HepG2 (cell line): ENCODE data around the gene SRXN1. TPM values are rescaled to one million over a fixed set of nuclear protein-coding genes. Genes with fewer than 3 reads are reported as not detected.

ENCODE experiments used
- ARNTL ChIP-seq: sonication (generic); formaldehyde crosslinking; IDR thresholded peaks from 2 replicates; pipeline ENCODE4 v1.4.0; 2020; ENCODE audit warnings: mild to moderate bottlenecking, missing genetic modification reagents
- DNMT3B ChIP-seq: conservative IDR thresholded peaks from 2 replicates; pipeline ENCODE4 v1.6.1; 2016; ENCODE audit warnings: missing biosample characterization, control low read depth
- EED ChIP-seq: sonication (generic); formaldehyde crosslinking; IDR thresholded peaks from 2 replicates; pipeline ENCODE4 v1.5.0; 2020; ENCODE audit warnings: mild to moderate bottlenecking, missing genetic modification reagents
- GABPB1 ChIP-seq: IDR thresholded peaks from 2 replicates; pipeline ENCODE4 v1.6.1; 2016; ENCODE audit warnings: mild to moderate bottlenecking, missing genetic modification reagents, moderate library complexity, missing compliant biosample characterization
- GZF1 ChIP-seq: sonication (generic); formaldehyde crosslinking; IDR thresholded peaks from 2 replicates; pipeline ENCODE4 v1.5.1; 2020; ENCODE audit warnings: mild to moderate bottlenecking, missing genetic modification reagents
- KDM1A ChIP-seq: IDR thresholded peaks from 2 replicates; pipeline ENCODE4 v1.6.1; 2016; ENCODE audit warnings: missing compliant biosample characterization
- MAF1 ChIP-seq: sonication (generic); formaldehyde crosslinking; IDR thresholded peaks from 2 replicates; pipeline ENCODE4 v1.5.0; 2020; ENCODE audit warnings: missing genetic modification reagents, borderline replicate concordance
- NAIF1 ChIP-seq: sonication (generic); formaldehyde crosslinking; IDR thresholded peaks from 2 replicates; pipeline ENCODE4 v1.5.0; 2020; ENCODE audit warnings: mild to moderate bottlenecking, missing genetic modification reagents, borderline replicate concordance
- RFX5 ChIP-seq: IDR thresholded peaks from 2 replicates; pipeline ENCODE4 v1.6.1; 2011; ENCODE audit warnings: low read depth, low read length, improper control_type of control experiment
- SP4 ChIP-seq: sonication (generic); formaldehyde crosslinking; IDR thresholded peaks from 2 replicates; pipeline ENCODE4 v1.8.1; 2023; ENCODE audit warnings: mild to moderate bottlenecking, missing genetic modification reagents
- TEAD3 ChIP-seq: optimal IDR thresholded peaks from 2 replicates; pipeline ENCODE3; 2016; ENCODE audit warnings: borderline replicate concordance
- TGIF2 ChIP-seq: IDR thresholded peaks from 2 replicates; pipeline ENCODE4 v1.6.1; 2016; ENCODE audit warnings: control low read depth, missing compliant biosample characterization
- WIZ ChIP-seq: sonication (generic); formaldehyde crosslinking; IDR thresholded peaks from 2 replicates; pipeline ENCODE4 v1.5.1; 2020; ENCODE audit warnings: mild to moderate bottlenecking, missing genetic modification reagents
- ZBTB20 ChIP-seq: sonication (generic); formaldehyde crosslinking; IDR thresholded peaks from 2 replicates; pipeline ENCODE4 v1.8.1; 2023; ENCODE audit warnings: missing genetic modification reagents, low read depth, mild to moderate bottlenecking, borderline replicate concordance
- ZIK1 ChIP-seq: sonication (generic); formaldehyde crosslinking; IDR thresholded peaks from 2 replicates; pipeline ENCODE4 v1.5.0; 2020; ENCODE audit warnings: mild to moderate bottlenecking, low read depth, missing genetic modification reagents, borderline replicate concordance
- ZNF335 ChIP-seq: sonication (generic); formaldehyde crosslinking; IDR thresholded peaks from 2 replicates; pipeline ENCODE4 v1.4.0; 2020; ENCODE audit warnings: missing genetic modification reagents
- ZNF496 ChIP-seq: sonication (generic); formaldehyde crosslinking; IDR thresholded peaks from 2 replicates; pipeline ENCODE4 v1.8.1; 2023; ENCODE audit warnings: mild to moderate bottlenecking, moderate library complexity, missing genetic modification reagents; ENCODE audit not compliant: insufficient replicate concordance
- ZNF629 ChIP-seq: sonication (generic); formaldehyde crosslinking; conservative IDR thresholded peaks from 2 replicates; pipeline ENCODE4 v1.5.0; 2020; ENCODE audit warnings: missing genetic modification reagents
- ZNF790 ChIP-seq: sonication (generic); formaldehyde crosslinking; IDR thresholded peaks from 2 replicates; pipeline ENCODE4 v1.8.0; 2022; ENCODE audit warnings: missing genetic modification reagents, mild to moderate bottlenecking, borderline replicate concordance
- ZSCAN22 ChIP-seq: sonication (generic); formaldehyde crosslinking; IDR thresholded peaks from 2 replicates; pipeline ENCODE4 v1.4.0; 2020; ENCODE audit warnings: mild to moderate bottlenecking, missing genetic modification reagents
- polyA plus RNA-seq, 8 experiments: library from polyadenylated mRNA; depleted of rRNA in 3 of 8; stranded (reverse) in 7 of 8; unstranded in 1 of 8; fragments of >200 nt; fragmentation: Illumina TruSeq in 4 of 8; extraction: Trizol in 4 of 8; gene quantifications; 2 replicates each; pipeline versions ENCODE4 v1.2.1 to v1.2.3, GENCODE V29; 2011 to 2016; ENCODE audit warnings: low read depth in 4 of 8, missing spikeins in 1 of 8, mixed read lengths in 1 of 8; ENCODE audit not compliant: insufficient read depth in 1 of 8
- total RNA-seq, 5 experiments: library from RNA; depleted of rRNA; stranded (reverse); fragments of >200 nt; fragmentation: Illumina TruSeq; extraction: Trizol; gene quantifications; 2 replicates each; pipeline ENCODE4 v1.2.3, GENCODE V29; 2016; ENCODE audit warnings: low read depth in 1 of 5
- TF ChIP-seq, protein P1 (sequence below): sonication (generic); formaldehyde crosslinking; IDR thresholded peaks from 2 replicates; pipeline ENCODE4 v1.4.0; 2020; ENCODE audit warnings: missing genetic modification reagents
- TF ChIP-seq, protein P2 (sequence below): IDR thresholded peaks from 2 replicates; pipeline ENCODE4 v1.6.1; 2016; ENCODE audit warnings: mild to moderate bottlenecking
- TF ChIP-seq, protein P3 (sequence below): sonication (generic); formaldehyde crosslinking; IDR thresholded peaks from 2 replicates; pipeline ENCODE4 v1.4.0; 2020; ENCODE audit warnings: missing genetic modification reagents, borderline replicate concordance

SRXN1 gene
- total and polyA plus RNA-seq, 2 of the 13 experiments (the other 11 are each of a cell fraction or from before 2014, with no cell fraction given) = 29.9 to 87.7 TPM

DNA sequence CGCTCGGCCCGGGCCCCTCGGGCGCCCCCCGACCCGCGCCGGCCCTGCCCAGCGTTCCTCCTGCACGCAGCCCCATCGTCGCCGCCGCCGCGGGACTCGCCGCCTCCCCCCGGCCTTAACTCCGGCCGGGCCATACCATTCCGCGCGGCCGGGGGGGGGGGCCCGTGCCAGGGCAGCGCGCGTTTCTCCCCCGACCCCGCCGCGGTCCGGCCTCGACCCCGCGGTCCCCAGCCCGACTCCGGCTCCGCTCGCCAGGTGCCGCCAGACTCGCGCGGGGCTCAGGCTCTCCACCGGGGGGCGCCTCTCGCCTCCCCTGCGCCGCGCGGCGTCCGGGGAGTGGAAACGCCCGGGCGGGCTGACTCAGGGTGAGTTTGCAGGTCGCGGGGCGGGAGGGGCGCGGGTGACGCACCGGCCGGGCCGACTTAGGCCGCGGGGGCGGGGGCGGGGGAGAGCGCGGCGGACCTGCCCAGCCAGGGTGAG is at the start of gene SRXN1 (continued):
- TF ChIP-seq, protein P1, sequence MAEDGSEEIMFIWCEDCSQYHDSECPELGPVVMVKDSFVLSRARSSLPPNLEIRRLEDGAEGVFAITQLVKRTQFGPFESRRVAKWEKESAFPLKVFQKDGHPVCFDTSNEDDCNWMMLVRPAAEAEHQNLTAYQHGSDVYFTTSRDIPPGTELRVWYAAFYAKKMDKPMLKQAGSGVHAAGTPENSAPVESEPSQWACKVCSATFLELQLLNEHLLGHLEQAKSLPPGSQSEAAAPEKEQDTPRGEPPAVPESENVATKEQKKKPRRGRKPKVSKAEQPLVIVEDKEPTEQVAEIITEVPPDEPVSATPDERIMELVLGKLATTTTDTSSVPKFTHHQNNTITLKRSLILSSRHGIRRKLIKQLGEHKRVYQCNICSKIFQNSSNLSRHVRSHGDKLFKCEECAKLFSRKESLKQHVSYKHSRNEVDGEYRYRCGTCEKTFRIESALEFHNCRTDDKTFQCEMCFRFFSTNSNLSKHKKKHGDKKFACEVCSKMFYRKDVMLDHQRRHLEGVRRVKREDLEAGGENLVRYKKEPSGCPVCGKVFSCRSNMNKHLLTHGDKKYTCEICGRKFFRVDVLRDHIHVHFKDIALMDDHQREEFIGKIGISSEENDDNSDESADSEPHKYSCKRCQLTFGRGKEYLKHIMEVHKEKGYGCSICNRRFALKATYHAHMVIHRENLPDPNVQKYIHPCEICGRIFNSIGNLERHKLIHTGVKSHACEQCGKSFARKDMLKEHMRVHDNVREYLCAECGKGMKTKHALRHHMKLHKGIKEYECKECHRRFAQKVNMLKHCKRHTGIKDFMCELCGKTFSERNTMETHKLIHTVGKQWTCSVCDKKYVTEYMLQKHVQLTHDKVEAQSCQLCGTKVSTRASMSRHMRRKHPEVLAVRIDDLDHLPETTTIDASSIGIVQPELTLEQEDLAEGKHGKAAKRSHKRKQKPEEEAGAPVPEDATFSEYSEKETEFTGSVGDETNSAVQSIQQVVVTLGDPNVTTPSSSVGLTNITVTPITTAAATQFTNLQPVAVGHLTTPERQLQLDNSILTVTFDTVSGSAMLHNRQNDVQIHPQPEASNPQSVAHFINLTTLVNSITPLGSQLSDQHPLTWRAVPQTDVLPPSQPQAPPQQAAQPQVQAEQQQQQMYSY = peak; percentile 76; the same call in 1 of the 2 replicates
- TF ChIP-seq SP4 (CRISPR knock-in tag) (peak; percentile 50), WIZ (CRISPR knock-in tag) (no peak; the same call in 1 of the 2 replicates), NAIF1 (no peak), GZF1 (CRISPR knock-in tag) (0 out of 2 replicates have a peak, but pooled peaks have one; percentile 56), ZSCAN22 (CRISPR knock-in tag) (no peak), KDM1A (CRISPR knock-in tag) (no peak), ZNF629 (no peak), TEAD3 (CRISPR knock-in tag) (peak; percentile 13), GABPB1 (CRISPR knock-in tag) (peak; percentile 77), ZNF790 (CRISPR knock-in tag) (peak; percentile 56; the same call in 1 of the 2 replicates), ZNF335 (no peak), ZIK1 (CRISPR knock-in tag) (no peak), RFX5 (no peak), ZNF496 (no peak), ZBTB20 (CRISPR knock-in tag) (no peak), MAF1 (0 out of 2 replicates have a peak, but pooled peaks have one; percentile 39), TGIF2 (CRISPR knock-in tag) (peak; percentile 68), EED (CRISPR knock-in tag) (no peak), ARNTL (CRISPR knock-in tag) (no peak), DNMT3B (CRISPR knock-in tag) (no peak)
- TF ChIP-seq, protein P2, sequence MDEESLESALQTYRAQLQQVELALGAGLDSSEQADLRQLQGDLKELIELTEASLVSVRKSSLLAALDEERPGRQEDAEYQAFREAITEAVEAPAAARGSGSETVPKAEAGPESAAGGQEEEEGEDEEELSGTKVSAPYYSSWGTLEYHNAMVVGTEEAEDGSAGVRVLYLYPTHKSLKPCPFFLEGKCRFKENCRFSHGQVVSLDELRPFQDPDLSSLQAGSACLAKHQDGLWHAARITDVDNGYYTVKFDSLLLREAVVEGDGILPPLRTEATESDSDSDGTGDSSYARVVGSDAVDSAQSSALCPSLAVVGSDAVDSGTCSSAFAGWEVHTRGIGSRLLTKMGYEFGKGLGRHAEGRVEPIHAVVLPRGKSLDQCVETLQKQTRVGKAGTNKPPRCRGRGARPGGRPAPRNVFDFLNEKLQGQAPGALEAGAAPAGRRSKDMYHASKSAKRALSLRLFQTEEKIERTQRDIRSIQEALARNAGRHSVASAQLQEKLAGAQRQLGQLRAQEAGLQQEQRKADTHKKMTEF (CRISPR knock-in tag) = peak; percentile 66; the same call in 1 of the 2 replicates
- TF ChIP-seq, protein P3, sequence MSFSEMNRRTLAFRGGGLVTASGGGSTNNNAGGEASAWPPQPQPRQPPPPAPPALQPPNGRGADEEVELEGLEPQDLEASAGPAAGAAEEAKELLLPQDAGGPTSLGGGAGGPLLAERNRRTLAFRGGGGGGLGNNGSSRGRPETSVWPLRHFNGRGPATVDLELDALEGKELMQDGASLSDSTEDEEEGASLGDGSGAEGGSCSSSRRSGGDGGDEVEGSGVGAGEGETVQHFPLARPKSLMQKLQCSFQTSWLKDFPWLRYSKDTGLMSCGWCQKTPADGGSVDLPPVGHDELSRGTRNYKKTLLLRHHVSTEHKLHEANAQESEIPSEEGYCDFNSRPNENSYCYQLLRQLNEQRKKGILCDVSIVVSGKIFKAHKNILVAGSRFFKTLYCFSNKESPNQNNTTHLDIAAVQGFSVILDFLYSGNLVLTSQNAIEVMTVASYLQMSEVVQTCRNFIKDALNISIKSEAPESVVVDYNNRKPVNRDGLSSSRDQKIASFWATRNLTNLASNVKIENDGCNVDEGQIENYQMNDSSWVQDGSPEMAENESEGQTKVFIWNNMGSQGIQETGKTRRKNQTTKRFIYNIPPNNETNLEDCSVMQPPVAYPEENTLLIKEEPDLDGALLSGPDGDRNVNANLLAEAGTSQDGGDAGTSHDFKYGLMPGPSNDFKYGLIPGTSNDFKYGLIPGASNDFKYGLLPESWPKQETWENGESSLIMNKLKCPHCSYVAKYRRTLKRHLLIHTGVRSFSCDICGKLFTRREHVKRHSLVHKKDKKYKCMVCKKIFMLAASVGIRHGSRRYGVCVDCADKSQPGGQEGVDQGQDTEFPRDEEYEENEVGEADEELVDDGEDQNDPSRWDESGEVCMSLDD (CRISPR knock-in tag) = peak; percentile 85
